ENCODE measurements around the gene SLC9A4.

SLC9A4 gene

GRCh38 chr2:102506743-102507142, 33.7 kb downstream of the SLC9A4 start:
- CTCF ChIA-PET, result interaction anchor here (1.5 kb wide), 1 partner anchor 34 kb away, joined by 4 read pairs; the partner anchor contains the start of gene SLC9A4
- no peak for DNase-seq (ENCODE audit: low read depth, low spot score)
- TF ChIP-seq CTCF (IDR thresholded peaks at IDR 0.05; ENCODE audit: insufficient read depth, low read length, missing control alignments), result no peak
- POLR2A ChIA-PET, result no interaction called here
- no peak overlapping the region for H3K4me3 ChIP-seq (ENCODE audit: low read depth, low read length)

GRCh38 chr2:102508863-102509262, 35.8 kb downstream of the SLC9A4 start:
- no peak overlapping the region for H3K4me3 ChIP-seq (ENCODE audit: low read depth, low read length)
- ChIA-PET CTCF (no interaction called here), POLR2A (no interaction called here)
- no peak for TF ChIP-seq CTCF (IDR thresholded peaks at IDR 0.05; ENCODE audit: insufficient read depth, low read length, missing control alignments)
- no peak for DNase-seq (ENCODE audit: low read depth, low spot score)

GRCh38 chr2:102509749-102510148, 36.7 kb downstream of the SLC9A4 start:
- DNase-seq (ENCODE audit: low read depth, low spot score), result no peak
- ChIA-PET POLR2A (no interaction called here), CTCF (no interaction called here)
- no peak for TF ChIP-seq CTCF (IDR thresholded peaks at IDR 0.05; ENCODE audit: insufficient read depth, low read length, missing control alignments)
- H3K4me3 ChIP-seq (ENCODE audit: low read depth, low read length), result no peak overlapping the region

- no peak overlapping the region for H3K4me3 ChIP-seq (ENCODE audit: low read depth, low read length)
- CTCF ChIA-PET, result no interaction called here
- POLR2A ChIA-PET, result no interaction called here
- no peak for DNase-seq (ENCODE audit: low read depth, low spot score)
- TF ChIP-seq CTCF (IDR thresholded peaks at IDR 0.05; ENCODE audit: insufficient read depth, low read length, missing control alignments), result no peak
These were observed 38.0 kb downstream of the SLC9A4 start for GRCh38 chr2:102510791-102511575.

- CTCF ChIA-PET, result interaction anchor here (1.0 kb wide), 1 partner anchor 21 kb away, joined by 3 read pairs; no protein-coding TSS in a partner anchor
- no peak for TF ChIP-seq CTCF (IDR thresholded peaks at IDR 0.05; ENCODE audit: insufficient read depth, low read length, missing control alignments)
These were observed 39.1 kb downstream of the SLC9A4 start for GRCh38 chr2:102512161-102512560.

GRCh38 chr2:102513355-102513939, 40.4 kb downstream of the SLC9A4 start:
- DNase-seq (ENCODE audit: low read depth, low spot score), result no peak
- CTCF ChIA-PET, result interaction anchor here (1.5 kb wide), 1 partner anchor 41 kb away, joined by 6 read pairs; the partner anchor contains the start of gene SLC9A4
- TF ChIP-seq CTCF (IDR thresholded peaks at IDR 0.05; ENCODE audit: insufficient read depth, low read length, missing control alignments), result no peak
- POLR2A ChIA-PET, result interaction anchor here (1.1 kb wide), 1 partner anchor 26 kb away, joined by 4 read pairs; no protein-coding TSS in a partner anchor
- no peak overlapping the region for H3K4me3 ChIP-seq (ENCODE audit: low read depth, low read length)

More at GRCh38 chr2:102512161-102512560, 39.1 kb downstream of the SLC9A4 start:
- no peak for DNase-seq (ENCODE audit: low read depth, low spot score)
- H3K4me3 ChIP-seq (ENCODE audit: low read depth, low read length), result no peak overlapping the region
- POLR2A ChIA-PET, result no interaction called here
